ENCODE results near the gene HIPK2. TPM values are rescaled to one million over a fixed set of nuclear protein-coding genes. Genes with fewer than 3 reads are reported as not detected.

The HIPK2 gene
- total RNA-seq, 2 experiments from 2014 or later: 6.2 to 7.9 TPM

GRCh38 chr7:139716156-139716942 lies 61.4 kb downstream of the HIPK2 start:
- CTCF ChIA-PET (ENCODE audit: unreplicated experiment): no interaction called here

GRCh38 chr7:139715194-139715815 lies 62.5 kb downstream of the HIPK2 start:
- DNase-seq (ENCODE audit: low spot score): no peak
- no peak overlapping the region for H3K27ac ChIP-seq (ENCODE audit: low read depth, low read length, poor library complexity, severe bottlenecking)
- no peak for TF ChIP-seq CTCF (conservative IDR thresholded peaks at IDR 0.05; ENCODE audit: low read length)
- no peak for TF ChIP-seq EZH2phosphoT487 (IDR thresholded peaks at IDR 0.05; ENCODE audit: borderline replicate concordance, low read depth, low read length)
- no peaks in the 10 kb centered on the region for H3K4me1 ChIP-seq (ENCODE audit: insufficient read depth, low read length, poor library complexity, severe bottlenecking)
- H4K20me1 ChIP-seq (ENCODE audit: insufficient read depth, low read length): no peaks in the 10 kb centered on the region
- H2AFZ ChIP-seq (ENCODE audit: low read length): no peak overlapping the region
- no peaks in the 10 kb centered on the region for H3K79me2 ChIP-seq (ENCODE audit: insufficient read depth, low read depth, low read length)
- H3K9me2 ChIP-seq (ENCODE audit: insufficient read depth, low read length): no peaks in the 10 kb centered on the region
- H3K36me3 ChIP-seq (ENCODE audit: insufficient read depth, low read length): no peaks in the 10 kb centered on the region
- intact Hi-C loops (cut with micrococcal nuclease; ENCODE audit: unreplicated experiment): no loop called here
- H3K4me3 ChIP-seq (ENCODE audit: low read depth, low read length, poor library complexity, severe bottlenecking): no peak overlapping the region
- no peak overlapping the region for H3K4me2 ChIP-seq (ENCODE audit: low read length)
- ChIA-PET CTCF (ENCODE audit: unreplicated experiment) (no interaction called here), POLR2A (interaction anchor here (0.6 kb wide), 1 partner anchor 8 kb away, joined by 5 read pairs; no protein-coding TSS in a partner anchor)
- H3K9me3 ChIP-seq (ENCODE audit: low read length): no peaks in the 10 kb centered on the region
- BruUV-seq (replicated peaks): no TSS peak

More at GRCh38 chr7:139716156-139716942, 61.4 kb downstream of the HIPK2 start:
- no peak overlapping the region for H3K4me2 ChIP-seq (ENCODE audit: low read length)
- no peaks in the 10 kb centered on the region for H4K20me1 ChIP-seq (ENCODE audit: insufficient read depth, low read length)
- BruUV-seq (replicated peaks): no TSS peak
- no peak overlapping the region for H3K27ac ChIP-seq (ENCODE audit: low read depth, low read length, poor library complexity, severe bottlenecking)
- H3K9me2 ChIP-seq (ENCODE audit: insufficient read depth, low read length): no peaks in the 10 kb centered on the region
- TF ChIP-seq CTCF (conservative IDR thresholded peaks at IDR 0.05; ENCODE audit: low read length): no peak
- TF ChIP-seq EZH2phosphoT487 (IDR thresholded peaks at IDR 0.05; ENCODE audit: borderline replicate concordance, low read depth, low read length): no peak
- H3K9me3 ChIP-seq (ENCODE audit: low read length): no peaks in the 10 kb centered on the region
- no peaks in the 10 kb centered on the region for H3K4me1 ChIP-seq (ENCODE audit: insufficient read depth, low read length, poor library complexity, severe bottlenecking)
- no peak overlapping the region for H2AFZ ChIP-seq (ENCODE audit: low read length)
- no peaks in the 10 kb centered on the region for H3K36me3 ChIP-seq (ENCODE audit: insufficient read depth, low read length)
- no peak overlapping the region for H3K4me3 ChIP-seq (ENCODE audit: low read depth, low read length, poor library complexity, severe bottlenecking)
- no peak for DNase-seq (ENCODE audit: low spot score)
- H3K79me2 ChIP-seq (ENCODE audit: insufficient read depth, low read depth, low read length): no peaks in the 10 kb centered on the region
- POLR2A ChIA-PET: no interaction called here
- intact Hi-C loops (cut with micrococcal nuclease; ENCODE audit: unreplicated experiment): no loop called here
